WTC11 (cell line): ENCODE data around the gene HOMER2.

Source experiments
- ATF2 ChIP-seq: sonication (generic); formaldehyde crosslinking; IDR thresholded peaks from 2 replicates; pipeline ENCODE4 v1.8.1; 2022; ENCODE audit warnings: low read depth, missing genetic modification reagents, borderline replicate concordance
- CDX4 ChIP-seq: fragments of 250-450 bp; sonication (Bioruptor Pico); IDR thresholded peaks from 2 replicates; pipeline ENCODE4 v1.9.0; 2021; ENCODE audit warnings: moderate library complexity, mild to moderate bottlenecking, inconsistent platforms, borderline replicate concordance
- CREB1 ChIP-seq: sonication (generic); formaldehyde crosslinking; IDR thresholded peaks from 2 replicates; pipeline ENCODE4 v1.8.0; 2023; ENCODE audit warnings: mild to moderate bottlenecking, missing genetic modification reagents
- CTCF ChIP-seq: fragments of 200-600 bp; IDR thresholded peaks from 2 replicates; pipeline ENCODE4 v1.8.0; 2022; ENCODE audit warnings: antibody characterized with exemption
- ESRRA ChIP-seq: sonication (generic); formaldehyde crosslinking; IDR thresholded peaks from 2 replicates; pipeline ENCODE4 v1.8.1; 2022; ENCODE audit warnings: mild to moderate bottlenecking, missing genetic modification reagents, borderline replicate concordance
- FOXJ3 ChIP-seq: sonication (generic); formaldehyde crosslinking; IDR thresholded peaks from 2 replicates; pipeline ENCODE4 v1.9.0; 2021; ENCODE audit warnings: missing genetic modification reagents, mild to moderate bottlenecking, borderline replicate concordance
- HMGXB4 ChIP-seq: sonication (generic); formaldehyde crosslinking; IDR thresholded peaks from 2 replicates; pipeline ENCODE4 v1.8.1; 2023; ENCODE audit warnings: mild to moderate bottlenecking, moderate library complexity, missing genetic modification reagents
- IRF1 ChIP-seq: sonication (generic); formaldehyde crosslinking; IDR thresholded peaks from 2 replicates; pipeline ENCODE4 v1.8.0; 2023; ENCODE audit warnings: missing genetic modification reagents
- JUN ChIP-seq: sonication (generic); formaldehyde crosslinking; IDR thresholded peaks from 2 replicates; pipeline ENCODE4 v1.8.0; 2023; ENCODE audit warnings: mild to moderate bottlenecking, missing genetic modification reagents
- PREB ChIP-seq: sonication (generic); formaldehyde crosslinking; IDR thresholded peaks from 2 replicates; pipeline ENCODE4 v1.8.1; 2022; ENCODE audit warnings: mild to moderate bottlenecking, missing genetic modification reagents, moderate library complexity, borderline replicate concordance
- SMAD3 ChIP-seq: sonication (generic); formaldehyde crosslinking; IDR thresholded peaks from 2 replicates; pipeline ENCODE4 v1.8.0; 2022; ENCODE audit warnings: missing genetic modification reagents, mild to moderate bottlenecking, borderline replicate concordance
- USF1 ChIP-seq: sonication (generic); formaldehyde crosslinking; IDR thresholded peaks from 2 replicates; pipeline ENCODE4 v1.8.0; 2022; ENCODE audit warnings: mild to moderate bottlenecking, missing genetic modification reagents

GRCh38 chr15:82970696-82971095 lies 18.2 kb upstream of the HOMER2 start:
- no peak for TF ChIP-seq CTCF
- no peak for TF ChIP-seq FOXJ3
- TF ChIP-seq ESRRA (CRISPR knock-in tag) = no peak
- TF ChIP-seq USF1 (CRISPR knock-in tag) = no peak
- TF ChIP-seq CDX4 (CRISPR knock-in tag) = no peak
- no peak for TF ChIP-seq PREB (CRISPR knock-in tag)
- no peak for TF ChIP-seq CREB1
- no peak for TF ChIP-seq HMGXB4
- TF ChIP-seq ATF2 = no peak
- no peak for TF ChIP-seq IRF1 (CRISPR knock-in tag)
- TF ChIP-seq SMAD3 (CRISPR knock-in tag) = no peak
- no peak for TF ChIP-seq JUN (CRISPR knock-in tag)
